Measurements from ENCODE around the gene GSTM1.

The GSTM1 gene

GRCh38 chr1:109724933-109725332 is 37.3 kb downstream of the GSTM1 start:
- in situ Hi-C loops (cut with MboI; ENCODE audit: low sequenced_read_pairs), result no loop called here

- in situ Hi-C loops (cut with MboI; ENCODE audit: low sequenced_read_pairs), result no loop called here
These were observed 37.9 kb downstream of the GSTM1 start for GRCh38 chr1:109725510-109725909.

GRCh38 chr1:109726007-109726406 is 38.4 kb downstream of the GSTM1 start:
- in situ Hi-C loops (cut with MboI; ENCODE audit: low sequenced_read_pairs), result no loop called here

- in situ Hi-C loops (cut with MboI; ENCODE audit: low sequenced_read_pairs), result no loop called here
These were observed 39.2 kb downstream of the GSTM1 start for GRCh38 chr1:109726728-109727373.

GRCh38 chr1:109728870-109729269 is 41.3 kb downstream of the GSTM1 start:
- in situ Hi-C loops (cut with MboI; ENCODE audit: low sequenced_read_pairs), result no loop called here

- in situ Hi-C loops (cut with MboI; ENCODE audit: low sequenced_read_pairs), result no loop called here
These were observed 43.0 kb downstream of the GSTM1 start for GRCh38 chr1:109730666-109731065.

- in situ Hi-C loops (cut with MboI; ENCODE audit: low sequenced_read_pairs), result no loop called here
These were observed 44.8 kb downstream of the GSTM1 start for GRCh38 chr1:109732390-109732881.

- in situ Hi-C loops (cut with MboI; ENCODE audit: low sequenced_read_pairs), result no loop called here
These were observed 45.7 kb downstream of the GSTM1 start for GRCh38 chr1:109733236-109733870.

- in situ Hi-C loops (cut with MboI; ENCODE audit: low sequenced_read_pairs), result no loop called here
These were observed 52.4 kb downstream of the GSTM1 start for GRCh38 chr1:109739738-109740614.

GRCh38 chr1:109740615-109741373 is 53.2 kb downstream of the GSTM1 start, which contains the start of gene GSTM3:
Gene GSTM3 (minus strand): TSS chr1:109741038. CDS start chr1:109740287, 751 bp downstream.
- in situ Hi-C loops (cut with MboI; ENCODE audit: low sequenced_read_pairs), result no loop called here

Measured in HL-60/S4 treated with retinoic acid at 250 ng/mL for 4 days and 3 days (cell line).